Gastrocnemius medialis (tissue), 4 donors: ENCODE measurements around the gene LMNB1. TPM values are rescaled to one million over a fixed set of nuclear protein-coding genes. Genes with fewer than 3 reads are reported as not detected.

Experiments used
- ATAC-seq, 2 donors: fragments of 150-250 bp; one replicate each; pipeline ENCODE4 v1.9.1; 2016
- DNase-seq, 2 donors: peaks; one replicate each; pipeline ENCODE4 v3.0.0-alpha.2; 2019
- H3K27ac ChIP-seq, 4 donors: fragments of 200-600 bp; sonication (generic); 1 replicate in 1 of 4; 2 replicates in 3 of 4; pipeline ENCODE4 v1.5.1; 2016 to 2018; ENCODE audit warnings: mild to moderate bottlenecking in 2 of 4, moderate library complexity in 1 of 4
- H3K27me3 ChIP-seq, 3 donors: fragments of 200-600 bp; sonication (generic) in 2 of 3; 1 replicate in 1 of 3; 2 replicates in 2 of 3; pipeline versions ENCODE4 v1.5.1 to v1.6.0; 2016 to 2019; ENCODE audit warnings: mild to moderate bottlenecking in 1 of 3, moderate library complexity in 1 of 3
- H3K36me3 ChIP-seq, 2 donors: fragments of 200-600 bp; sonication (generic) in 1 of 2; one replicate each; pipeline ENCODE4 v1.5.1; 2017 to 2018
- H3K4me1 ChIP-seq, 2 donors: fragments of 200-600 bp; sonication (generic) in 1 of 2; one replicate each; pipeline ENCODE4 v1.5.1; 2016 to 2017; ENCODE audit warnings: mild to moderate bottlenecking in 2 of 2
- H3K4me3 ChIP-seq, 4 donors: fragments of 200-600 bp; sonication (generic) in 3 of 4; 1 replicate in 1 of 4; 2 replicates in 3 of 4; pipeline ENCODE4 v1.5.1; 2016 to 2019; ENCODE audit warnings: mild to moderate bottlenecking in 2 of 4
- H3K9me3 ChIP-seq, 3 donors: fragments of 200-600 bp; sonication (generic) in 2 of 3; 1 replicate in 1 of 3; 2 replicates in 2 of 3; pipeline ENCODE4 v1.5.1; 2016 to 2019
- CTCF ChIP-seq, 5 experiments: fragments of 450-650 bp in 3 of 5; fragments of 200-600 bp in 2 of 5; sonication (generic) in 2 of 5; IDR thresholded peaks in 4 of 5; conservative IDR thresholded peaks in 1 of 5; 1 replicate in 4 of 5; 2 replicates in 1 of 5; pipeline ENCODE4 v1.5.1; 2016 to 2019; ENCODE audit warnings: antibody characterized with exemption in 5 of 5, mild to moderate bottlenecking in 3 of 5, moderate library complexity in 3 of 5
- POLR2A ChIP-seq, 2 donors: fragments of 450-650 bp; IDR thresholded peaks; one replicate each; pipeline ENCODE4 v1.6.1; 2017; ENCODE audit warnings: antibody characterized with exemption in 2 of 2, mild to moderate bottlenecking in 2 of 2, moderate library complexity in 2 of 2
- in situ Hi-C, 4 donors: fragments of 200-750 bp; cut with MboI; loops; one replicate each; pipeline versions ENCODE4 v1.15.0 to v1.8.0; 2017; ENCODE audit warnings: low sequenced_read_pairs in 4 of 4
- intact Hi-C: fragments of 100-400 bp; cut with DNase I; formaldehyde crosslinking; loops from one replicate; pipeline ENCODE4 v1.15.1; 2023; ENCODE audit warnings: low total_unique reads
- total RNA-seq, 4 donors: library from RNA; depleted of rRNA; stranded (reverse); fragments of >200 nt; gene quantifications; one replicate each; pipeline versions ENCODE4 v1.1.0 to v1.2.3, GENCODE V29; 2016

The LMNB1 gene
- total RNA-seq, 4 donors from 2014 or later = 0.51 to 4.1 (median 2.4) TPM; not detected in 1

GRCh38 chr5:126752081-126752785 lies 24.7 kb upstream of the LMNB1 start:
- no peak for DNase-seq

DNA sequence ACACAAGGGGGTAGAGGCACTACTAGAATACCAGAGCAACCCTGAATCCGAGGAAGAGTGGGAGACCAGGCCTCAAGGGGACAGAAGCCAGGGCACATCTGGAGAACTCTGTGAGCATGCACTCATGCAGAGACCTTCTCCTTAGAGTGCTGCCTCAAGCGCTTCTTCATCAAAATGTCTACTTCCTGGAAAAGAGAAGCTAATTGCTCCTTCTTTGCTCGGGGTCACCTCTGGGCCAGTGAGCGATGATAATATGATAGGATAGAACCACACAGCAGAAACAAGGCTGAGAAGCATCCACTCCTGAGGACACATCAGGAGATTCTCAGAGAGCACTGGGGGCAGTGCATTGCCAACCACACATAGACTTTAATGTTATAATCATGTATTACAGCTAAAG lies 23.7 kb upstream of the LMNB1 start:
- in situ Hi-C loops = no loop called here
- ATAC-seq = no peak
- H3K27me3 ChIP-seq = no peaks in the 10 kb centered on the region

More at GRCh38 chr5:126752081-126752785, 24.7 kb upstream of the LMNB1 start:
- in situ Hi-C loops (no loop called here), intact Hi-C loops (no loop called here)
- no peaks in the 10 kb centered on the region for H3K27me3 ChIP-seq
- H3K4me1 ChIP-seq = no peaks in the 10 kb centered on the region
- H3K27ac ChIP-seq = no peak overlapping the region
- TF ChIP-seq CTCF (IDR thresholded peaks at IDR 0.05 in 4 of 5, conservative IDR thresholded peaks at IDR 0.05 in 1 of 5) = no peak
- no peak for TF ChIP-seq POLR2A (IDR thresholded peaks at IDR 0.05)
- no peaks in the 10 kb centered on the region for H3K9me3 ChIP-seq
- no peak overlapping the region for H3K4me3 ChIP-seq
- no peaks in the 10 kb centered on the region for H3K36me3 ChIP-seq
- ATAC-seq = no peak

GRCh38 chr5:126754609-126755008 lies 22.3 kb upstream of the LMNB1 start:
- Histone ChIP-seq H3K36me3 (no peaks in the 10 kb centered on the region), H3K4me3 (no peak overlapping the region), H3K9me3 (no peaks in the 10 kb centered on the region), H3K27ac (no peak overlapping the region), H3K27me3 (no peaks in the 10 kb centered on the region), H3K4me1 (no peaks in the 10 kb centered on the region)
- DNase-seq (no peak), ATAC-seq (no peak)
- no peak for TF ChIP-seq POLR2A (IDR thresholded peaks at IDR 0.05)
- TF ChIP-seq CTCF (IDR thresholded peaks at IDR 0.05 in 4 of 5, conservative IDR thresholded peaks at IDR 0.05 in 1 of 5) = no peak
- intact Hi-C loops = no loop called here
- in situ Hi-C loops = no loop called here

More for the DNA sequence above, 23.7 kb upstream of the LMNB1 start:
- Histone ChIP-seq H3K9me3 (no peaks in the 10 kb centered on the region), H3K4me3 (no peak overlapping the region), H3K4me1 (no peaks in the 10 kb centered on the region), H3K27ac (no peak overlapping the region), H3K36me3 (no peaks in the 10 kb centered on the region)
- no peak for DNase-seq
- no peak for TF ChIP-seq CTCF (IDR thresholded peaks at IDR 0.05 in 4 of 5, conservative IDR thresholded peaks at IDR 0.05 in 1 of 5)
- no peak for TF ChIP-seq POLR2A (IDR thresholded peaks at IDR 0.05)
- intact Hi-C loops = no loop called here

- Histone ChIP-seq H3K36me3 (no peaks in the 10 kb centered on the region), H3K9me3 (no peaks in the 10 kb centered on the region)
Observed at GRCh38 chr5:126755593-126755992, 21.3 kb upstream of the LMNB1 start.

More at GRCh38 chr5:126755593-126755992, 21.3 kb upstream of the LMNB1 start:
- in situ Hi-C loops (no loop called here), intact Hi-C loops (no loop called here)
- DNase-seq = no peak
- no peak overlapping the region for H3K27ac ChIP-seq
- no peak overlapping the region for H3K4me3 ChIP-seq
- TF ChIP-seq POLR2A (IDR thresholded peaks at IDR 0.05) = no peak
- TF ChIP-seq CTCF (IDR thresholded peaks at IDR 0.05 in 4 of 5, conservative IDR thresholded peaks at IDR 0.05 in 1 of 5) = no peak
- ATAC-seq = no peak
- H3K4me1 ChIP-seq = no peaks in the 10 kb centered on the region
- no peaks in the 10 kb centered on the region for H3K27me3 ChIP-seq
